Posterior cingulate gyrus (tissue), 11 donors: ENCODE results near the gene SEMA6B.
A peak's percentile ranks its signal among the peaks of the same experiment; 100 is the strongest.
"Not testable (repeated sequence)": the region's sequence is repeated elsewhere in the genome, so short reads cannot be mapped to it uniquely, and the experiment has no call there.

Experiments used
- DNase-seq, 10 donors: peaks; one replicate each; pipeline versions ENCODE4 v3.0.0 to v3.0.0-alpha.2; 2020 to 2021; ENCODE audit warnings: mixed read lengths in 3 of 10
- intact Hi-C: fragments of 100-400 bp; cut with DNase I; formaldehyde crosslinking; loops from one replicate; pipeline ENCODE4 v1.15.1; 2023

The SEMA6B gene

DNA sequence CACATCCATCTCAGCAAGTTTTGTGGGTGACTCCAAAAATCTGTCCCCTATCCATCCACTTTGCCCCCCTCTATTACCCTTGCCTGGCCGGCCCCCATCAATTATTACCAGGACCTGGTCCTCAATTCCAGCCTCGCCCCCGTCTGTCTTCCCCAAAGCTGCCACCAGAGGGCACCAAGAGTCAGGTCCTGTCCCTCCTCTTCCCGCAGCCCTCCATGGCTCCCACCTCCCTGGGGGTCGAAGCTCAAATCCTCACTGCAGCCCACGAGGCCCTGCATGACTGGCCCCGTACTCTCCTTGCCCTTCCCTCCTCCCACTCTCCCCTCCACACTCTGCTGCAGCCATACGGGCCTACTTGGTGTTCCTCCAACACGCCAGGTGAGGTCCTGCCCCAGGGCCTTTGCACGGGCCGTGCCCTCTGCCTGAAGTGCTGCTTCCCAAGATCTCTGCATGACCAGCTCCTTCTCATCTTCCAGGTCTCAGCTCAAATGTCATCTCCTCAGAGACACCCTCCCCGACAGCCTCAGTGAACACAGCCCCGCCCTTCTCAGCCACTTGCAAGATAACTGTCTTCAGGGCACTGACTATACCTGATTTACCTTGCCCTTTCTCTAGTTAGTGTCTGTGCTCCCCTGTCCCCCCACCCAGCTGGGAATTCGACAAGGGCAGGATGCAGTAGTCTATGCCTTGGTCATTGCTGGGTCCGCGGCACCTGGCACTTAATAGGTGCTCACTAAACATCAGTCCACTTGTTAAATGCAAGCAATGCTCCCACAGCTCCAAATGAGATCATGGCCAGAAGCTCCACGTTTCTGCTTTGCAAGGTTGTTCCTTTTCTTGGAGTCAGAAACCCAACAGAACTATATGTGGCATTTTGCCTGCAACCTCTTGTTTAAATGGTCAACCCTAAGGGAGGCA is 16.8 kb upstream of the SEMA6B start:
- peak in 9 of 10 donors; percentile 29 to 91 (median 70) for DNase-seq
- intact Hi-C loops, result loop anchor here (2.0 kb wide), 1 partner anchor 61 kb away; no protein-coding TSS in a partner anchor

GRCh38 chr19:4575267-4576015 is 16.0 kb upstream of the SEMA6B start:
- intact Hi-C loops, result loop anchor here (2.0 kb wide), 1 partner anchor 61 kb away; no protein-coding TSS in a partner anchor
- no peak for DNase-seq

GRCh38 chr19:4573682-4574081 is 14.2 kb upstream of the SEMA6B start:
- intact Hi-C loops, result no loop called here
- DNase-seq, result no peak

DNA sequence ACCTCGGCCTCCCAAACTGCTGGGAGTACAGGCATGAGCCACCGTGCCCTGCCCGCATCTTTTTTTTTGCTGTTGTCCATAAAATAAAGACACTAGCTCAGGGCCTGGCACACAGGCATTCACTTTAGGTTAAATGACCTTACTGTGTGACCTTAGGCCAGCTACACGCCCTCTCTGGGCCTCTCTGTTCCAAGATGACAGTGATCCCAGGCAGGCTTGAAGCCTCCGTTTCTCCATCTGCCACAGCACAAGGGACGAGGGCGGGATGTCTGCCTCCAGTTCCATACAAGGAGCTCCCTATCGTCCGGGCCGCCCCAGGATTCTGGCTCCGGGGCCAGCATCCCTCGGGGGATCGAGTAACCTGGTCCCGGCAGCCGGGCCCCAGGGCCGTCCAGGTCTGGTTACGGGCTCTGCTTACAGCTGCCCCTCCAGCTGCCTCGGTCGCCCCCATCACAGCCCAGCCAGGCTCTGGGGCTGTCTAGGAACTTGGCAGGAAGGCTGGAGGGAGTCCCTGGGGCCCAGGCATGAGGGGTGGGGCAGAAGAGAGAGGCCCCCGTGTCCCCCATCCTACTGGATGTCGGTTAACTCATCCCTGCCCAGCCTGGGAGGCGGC is 11.9 kb upstream of the SEMA6B start:
- intact Hi-C loops, result no loop called here
- no peak for DNase-seq

GRCh38 chr19:4570916-4571304 is 11.4 kb upstream of the SEMA6B start:
- intact Hi-C loops, result no loop called here
- DNase-seq, result no peak

- intact Hi-C loops, result no loop called here
- DNase-seq, result no peak
Observed at GRCh38 chr19:4570402-4570801, 10.9 kb upstream of the SEMA6B start.

GRCh38 chr19:4568886-4569285 is 9.4 kb upstream of the SEMA6B start:
- intact Hi-C loops, result no loop called here
- peak in 1 of 10 donors; percentile 81 for DNase-seq

- peak in 6 of 10 donors; percentile 30 to 92 (median 47) for DNase-seq
- intact Hi-C loops, result no loop called here
Observed at GRCh38 chr19:4567584-4568071, 8.1 kb upstream of the SEMA6B start.

- no peak for DNase-seq
Observed at GRCh38 chr19:4566402-4567051, 7.0 kb upstream of the SEMA6B start.

GRCh38 chr19:4563562-4563961 is 4.1 kb upstream of the SEMA6B start:
- DNase-seq, intact Hi-C loops: not testable (repeated sequence)

More at GRCh38 chr19:4566402-4567051, 7.0 kb upstream of the SEMA6B start:
- intact Hi-C loops, result no loop called here

DNA sequence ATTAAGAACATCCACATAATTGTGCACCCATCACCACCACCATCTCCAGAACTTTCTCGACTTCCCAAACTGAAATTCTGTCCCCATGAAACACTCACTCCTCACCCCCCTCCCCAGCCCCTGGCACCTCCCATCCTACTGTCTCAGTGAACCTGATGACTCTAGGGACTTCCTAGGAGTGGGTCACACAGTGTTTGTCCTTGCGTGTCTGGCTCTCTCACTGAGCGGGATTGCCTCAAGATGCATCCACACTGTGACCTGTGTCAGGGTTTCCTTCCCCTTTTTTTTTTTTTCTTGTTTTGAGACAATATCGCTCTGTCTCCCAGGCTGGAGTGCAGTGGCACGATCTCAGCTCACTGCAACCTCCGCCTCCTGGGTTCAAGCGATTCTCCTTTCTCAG is 2.6 kb upstream of the SEMA6B start:
- intact Hi-C loops, DNase-seq: not testable (repeated sequence)

- DNase-seq, result peak in 2 of 10 donors; percentile 37 to 70
- intact Hi-C loops, result loop anchor here (5.0 kb wide), 1 partner anchor 79 kb away; the partner anchor contains the start of gene TNFAIP8L1
Observed at GRCh38 chr19:4557971-4558941, 1.2 kb downstream of the SEMA6B start.

DNA sequence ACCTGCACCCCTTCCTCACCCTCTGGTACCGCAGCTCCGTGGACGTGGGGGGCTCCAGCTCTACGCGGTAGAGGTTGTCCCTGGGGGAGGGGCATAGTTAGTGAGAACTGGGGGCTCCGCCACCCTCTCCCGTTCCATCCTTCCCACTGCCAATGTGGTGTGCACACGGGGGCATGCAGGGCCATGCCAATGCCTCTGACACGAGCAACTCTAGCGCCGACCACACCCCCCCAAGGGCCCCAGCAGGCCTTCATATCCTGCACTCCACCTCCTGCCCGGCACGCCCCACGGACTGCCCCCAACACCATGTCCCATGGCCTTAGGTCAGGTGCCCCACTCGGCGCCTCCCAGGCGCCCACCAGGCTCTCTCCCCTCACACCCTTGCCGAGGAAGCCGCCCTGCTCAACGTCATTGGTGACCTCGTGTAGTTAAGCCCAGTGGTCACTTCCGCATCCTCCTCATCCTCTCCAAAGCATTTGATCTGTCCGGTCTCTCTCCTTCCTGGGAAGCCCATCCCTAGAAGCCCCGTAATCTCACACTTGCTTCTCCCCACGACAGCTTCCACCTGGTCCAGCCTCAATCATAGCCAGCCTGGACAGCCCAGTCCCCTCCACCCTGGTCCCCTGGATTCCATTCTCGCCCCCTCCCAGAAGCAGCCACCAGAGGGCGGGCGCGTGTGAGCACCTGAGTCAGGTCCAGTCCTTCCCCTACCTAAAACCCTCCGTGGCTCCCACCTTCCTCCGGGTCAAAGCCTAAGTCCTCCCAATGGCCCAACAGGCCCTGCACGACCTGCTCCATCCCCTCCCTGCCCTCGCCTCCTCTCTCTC is 2.1 kb downstream of the SEMA6B start:
- peak in 1 of 10 donors; percentile 51 for DNase-seq
- intact Hi-C loops, result loop anchor here (5.0 kb wide), 1 partner anchor 80 kb away; the partner anchor contains the start of gene TNFAIP8L1

- intact Hi-C loops, result loop anchor here (5.0 kb wide), 1 partner anchor 81 kb away; the partner anchor contains the start of gene TNFAIP8L1
- DNase-seq, result peak in 1 of 10 donors; percentile 67
Observed at GRCh38 chr19:4556597-4557127, 2.8 kb downstream of the SEMA6B start.

- no peak for DNase-seq
- intact Hi-C loops, result loop anchor here (5.0 kb wide), 1 partner anchor 81 kb away; the partner anchor contains the start of gene TNFAIP8L1
Observed at GRCh38 chr19:4555657-4556561, 3.6 kb downstream of the SEMA6B start.

DNA sequence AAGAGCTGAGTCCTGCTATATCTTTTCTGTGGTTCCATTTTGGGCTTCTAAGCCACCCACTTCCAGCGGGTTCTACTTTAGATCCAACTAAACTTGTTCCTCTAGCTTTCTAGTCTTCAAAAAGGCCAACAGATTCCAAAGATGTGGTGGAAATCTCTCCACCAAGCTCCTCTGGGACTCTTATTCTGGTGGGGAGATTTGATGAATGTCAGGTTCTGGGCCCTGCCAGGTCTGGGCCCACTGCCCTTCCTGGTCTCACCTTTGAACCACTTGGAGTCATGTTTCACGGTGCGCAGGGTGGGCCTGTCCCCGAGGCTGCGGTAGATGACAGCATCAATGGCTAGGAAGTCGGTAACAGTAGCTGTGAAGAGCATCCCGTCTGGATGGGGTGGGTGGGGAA is 4.8 kb downstream of the SEMA6B start:
- no peak for DNase-seq
- intact Hi-C loops, result loop anchor here (5.0 kb wide), 1 partner anchor 83 kb away; the partner anchor contains the start of gene TNFAIP8L1
